CD14-positive monocyte (primary cell): ENCODE measurements around the gene C22orf39. TPM values are rescaled to one million over a fixed set of nuclear protein-coding genes. Genes with fewer than 3 reads are reported as not detected.

Source experiments
- DNase-seq, 3 donors: peaks; one replicate each; pipeline ENCODE4 v3.0.0-alpha.2; 2011 to 2022
- H2AFZ ChIP-seq: 2 replicates; pipeline ENCODE4 v1.6.0; 2012; ENCODE audit warnings: mild to moderate bottlenecking, low read depth, low read length, inconsistent platforms; ENCODE audit not compliant: insufficient read depth, poor library complexity, severe bottlenecking
- H3K27ac ChIP-seq, 2 donors: 1 replicate in 1 of 2; 2 replicates in 1 of 2; pipeline ENCODE4 v1.5.1; 2012 to 2013; ENCODE audit warnings: low read length in 2 of 2, control low read depth in 1 of 2, inconsistent platforms in 1 of 2, low read depth in 1 of 2, mild to moderate bottlenecking in 1 of 2
- H3K27me3 ChIP-seq, 2 donors: one replicate each; pipeline versions ENCODE4 v1.6.0 to v1.6.1; 2011 to 2013; ENCODE audit warnings: low read length in 2 of 2; ENCODE audit not compliant: control insufficient read depth in 2 of 2, insufficient read depth in 2 of 2
- H3K36me3 ChIP-seq, 2 donors: replicated peaks in 1 of 2; 1 replicate in 1 of 2; 2 replicates in 1 of 2; pipeline versions ENCODE4 v1.5.1 to v1.6.1; 2012 to 2013; ENCODE audit warnings: low read length in 2 of 2, control low read depth in 1 of 2, inconsistent platforms in 1 of 2, mild to moderate bottlenecking in 1 of 2; ENCODE audit not compliant: insufficient read depth in 2 of 2, control insufficient read depth in 1 of 2
- H3K4me1 ChIP-seq, 2 donors: 1 replicate in 1 of 2; 2 replicates in 1 of 2; pipeline versions ENCODE4 v1.5.1 to v1.6.1; 2012 to 2013; ENCODE audit warnings: low read length in 2 of 2, control low read depth in 1 of 2, inconsistent platforms in 1 of 2, mild to moderate bottlenecking in 1 of 2, moderate library complexity in 1 of 2; ENCODE audit not compliant: insufficient read depth in 2 of 2, control insufficient read depth in 1 of 2
- H3K4me2 ChIP-seq: replicated peaks from 2 replicates; pipeline ENCODE3; 2012; ENCODE audit warnings: low read length, moderate library complexity, mild to moderate bottlenecking; ENCODE audit not compliant: poor library complexity, severe bottlenecking; ENCODE audit errors: extremely low read depth
- H3K4me3 ChIP-seq, 3 experiments: fragments of 200-600 bp in 1 of 3; sonication (generic) in 1 of 3; replicated peaks in 1 of 3; 1 replicate in 2 of 3; 2 replicates in 1 of 3; pipeline ENCODE4 v1.5.1; 2011 to 2013; ENCODE audit warnings: low read length in 3 of 3, mild to moderate bottlenecking in 3 of 3, control low read depth in 2 of 3, low read depth in 2 of 3, inconsistent platforms in 1 of 3, moderate library complexity in 1 of 3
- H3K79me2 ChIP-seq: 2 replicates; pipeline ENCODE4 v1.6.0; 2012; ENCODE audit warnings: mild to moderate bottlenecking, control low read depth, inconsistent platforms, low read length, moderate library complexity; ENCODE audit not compliant: insufficient read depth
- H3K9ac ChIP-seq: 2 replicates; pipeline ENCODE4 v1.6.0; 2017; ENCODE audit warnings: low read length, mild to moderate bottlenecking; ENCODE audit not compliant: insufficient read depth, poor library complexity, severe bottlenecking
- H3K9me3 ChIP-seq, 2 donors: replicated peaks in 1 of 2; 1 replicate in 1 of 2; 2 replicates in 1 of 2; pipeline versions ENCODE4 v1.5.1 to v1.6.1; 2012 to 2013; ENCODE audit warnings: low read length in 2 of 2, control low read depth in 1 of 2; ENCODE audit not compliant: control insufficient read depth in 1 of 2, insufficient read depth in 1 of 2
- H4K20me1 ChIP-seq: 2 replicates; pipeline ENCODE4 v1.6.0; 2012; ENCODE audit warnings: mild to moderate bottlenecking, low read length, control low read depth, moderate library complexity; ENCODE audit not compliant: insufficient read depth
- H3K27ac Mint-ChIP-seq, 7 donors: one replicate each; pipeline ENCODE4 v1.8.0; 2020; ENCODE audit warnings: mild to moderate bottlenecking in 7 of 7, mixed read lengths in 7 of 7, moderate library complexity in 6 of 7, inconsistent platforms in 2 of 7
- H3K27me3 Mint-ChIP-seq, 3 donors: one replicate each; pipeline ENCODE4 v1.8.0; 2021 to 2022; ENCODE audit warnings: low read depth in 3 of 3, mild to moderate bottlenecking in 3 of 3, mixed read lengths in 3 of 3, moderate library complexity in 3 of 3, inconsistent platforms in 1 of 3
- H3K36me3 Mint-ChIP-seq, 2 donors: one replicate each; pipeline ENCODE4 v1.8.0; 2020; ENCODE audit warnings: mixed read lengths in 2 of 2, inconsistent platforms in 1 of 2, mild to moderate bottlenecking in 1 of 2
- H3K4me1 Mint-ChIP-seq: one replicate; pipeline ENCODE4 v1.8.0; 2020; ENCODE audit warnings: mild to moderate bottlenecking, mixed read lengths
- H3K4me3 Mint-ChIP-seq, 2 donors: one replicate each; pipeline ENCODE4 v1.8.0; 2020; ENCODE audit warnings: mild to moderate bottlenecking in 2 of 2, mixed read lengths in 2 of 2, moderate library complexity in 1 of 2
- H3K9me3 Mint-ChIP-seq, 7 donors: one replicate each; pipeline ENCODE4 v1.8.0; 2020 to 2022; ENCODE audit warnings: mixed read lengths in 7 of 7, mild to moderate bottlenecking in 6 of 7, moderate library complexity in 6 of 7, inconsistent platforms in 2 of 7
- WGBS: methylation state at CpG from one replicate; pipeline ENCODE4 v1.1.5; 2013; ENCODE audit warnings: missing lambda C conversion rate; ENCODE audit not compliant: insufficient coverage; 5-methylcytosine and 5-hydroxymethylcytosine counted together
- intact Hi-C, 2 donors: fragments of 100-400 bp; cut with micrococcal nuclease; formaldehyde crosslinking; loops; one replicate each; pipeline versions ENCODE4 v1.15.0 to v1.15.1; 2023
- polyA plus RNA-seq, 3 donors: library from polyadenylated mRNA; depleted of rRNA in 1 of 3; unstranded in 2 of 3; stranded (reverse) in 1 of 3; fragments of 300-500 nt in 2 of 3; fragments of >200 nt in 1 of 3; fragmentation: Illumina TruSeq in 2 of 3; gene quantifications; 1 replicate in 2 of 3; 2 replicates in 1 of 3; pipeline ENCODE4 v1.2.3, GENCODE V29; 2012 to 2021
- TF ChIP-seq, protein P1 (sequence below): fragments of 200-600 bp; IDR thresholded peaks from one replicate; pipeline ENCODE4 v1.8.0; 2022; ENCODE audit warnings: antibody characterized with exemption, mild to moderate bottlenecking

Gene C22orf39
- polyA plus RNA-seq, 3 donors = 21.2 to 40.3 (median 38.4) TPM

DNA sequence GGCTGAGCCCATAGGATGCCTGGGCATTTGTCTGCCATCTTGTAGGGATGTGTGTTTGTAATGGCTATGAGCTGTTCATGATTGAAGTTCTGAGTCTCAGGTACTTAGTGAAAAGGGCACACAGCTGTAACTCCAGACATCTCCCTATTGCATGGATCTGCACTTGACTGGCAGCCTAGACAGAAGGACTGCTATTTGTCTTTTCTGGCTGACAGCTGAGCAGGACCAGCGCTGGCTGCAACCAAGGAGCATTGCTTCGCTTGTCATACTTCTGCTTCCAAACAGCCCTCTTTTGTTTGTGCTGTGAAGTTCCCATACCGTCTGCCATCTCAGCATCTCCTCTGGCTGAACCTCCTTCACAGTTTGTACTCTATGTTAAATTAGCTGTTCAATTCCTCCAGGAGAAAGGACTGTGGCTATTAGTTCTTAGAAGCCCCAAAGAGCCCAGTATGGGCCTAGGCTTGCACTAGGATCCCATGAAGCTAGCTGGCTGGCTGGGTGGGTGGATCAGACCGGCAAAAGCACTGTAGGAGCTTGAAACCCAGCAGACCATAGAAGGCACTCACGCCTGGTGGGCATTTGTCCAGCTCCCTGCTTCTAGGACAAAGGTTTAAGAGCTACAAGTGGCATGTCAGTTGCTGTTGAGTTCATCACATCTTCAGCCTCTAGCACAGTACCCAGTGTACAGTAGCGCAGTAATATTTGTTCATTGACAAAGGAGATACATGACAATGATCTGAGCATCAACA is 36.4 kb downstream of the C22orf39 start:
- Mint-ChIP-seq H3K27me3 (peaks cover 0 to 1% (median 0%) of the 10 kb centered on the region in 3 donors), H3K27ac (peak overlapping the region in 5 of 7 donors; percentile 12 to 52 (median 32)), H3K4me1 (no peaks in the 10 kb centered on the region), H3K9me3 (no peaks in the 10 kb centered on the region), H3K36me3 (peaks cover 46 to 61% of the 10 kb centered on the region in 2 donors), H3K4me3 (no peak overlapping the region)
- Histone ChIP-seq H3K4me3 (no peak overlapping the region), H3K9ac (no peak overlapping the region), H3K79me2 (peaks cover 54% of the 10 kb centered on the region), H3K27me3 (no peaks in the 10 kb centered on the region), H3K4me2 (no peak overlapping the region), H4K20me1 (peaks cover 64% of the 10 kb centered on the region), H3K36me3 (peaks cover 49 to 50% of the 10 kb centered on the region in 2 donors), H2AFZ (no peak overlapping the region), H3K9me3 (no peaks in the 10 kb centered on the region), H3K27ac (no peak overlapping the region), H3K4me1 (no peaks in the 10 kb centered on the region)
- TF ChIP-seq, protein P1, sequence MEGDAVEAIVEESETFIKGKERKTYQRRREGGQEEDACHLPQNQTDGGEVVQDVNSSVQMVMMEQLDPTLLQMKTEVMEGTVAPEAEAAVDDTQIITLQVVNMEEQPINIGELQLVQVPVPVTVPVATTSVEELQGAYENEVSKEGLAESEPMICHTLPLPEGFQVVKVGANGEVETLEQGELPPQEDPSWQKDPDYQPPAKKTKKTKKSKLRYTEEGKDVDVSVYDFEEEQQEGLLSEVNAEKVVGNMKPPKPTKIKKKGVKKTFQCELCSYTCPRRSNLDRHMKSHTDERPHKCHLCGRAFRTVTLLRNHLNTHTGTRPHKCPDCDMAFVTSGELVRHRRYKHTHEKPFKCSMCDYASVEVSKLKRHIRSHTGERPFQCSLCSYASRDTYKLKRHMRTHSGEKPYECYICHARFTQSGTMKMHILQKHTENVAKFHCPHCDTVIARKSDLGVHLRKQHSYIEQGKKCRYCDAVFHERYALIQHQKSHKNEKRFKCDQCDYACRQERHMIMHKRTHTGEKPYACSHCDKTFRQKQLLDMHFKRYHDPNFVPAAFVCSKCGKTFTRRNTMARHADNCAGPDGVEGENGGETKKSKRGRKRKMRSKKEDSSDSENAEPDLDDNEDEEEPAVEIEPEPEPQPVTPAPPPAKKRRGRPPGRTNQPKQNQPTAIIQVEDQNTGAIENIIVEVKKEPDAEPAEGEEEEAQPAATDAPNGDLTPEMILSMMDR = no peak
- 94% methylated on average over 4 of the region's 6 CpGs for WGBS
- DNase-seq = no peak
- intact Hi-C loops = no loop called here

DNA sequence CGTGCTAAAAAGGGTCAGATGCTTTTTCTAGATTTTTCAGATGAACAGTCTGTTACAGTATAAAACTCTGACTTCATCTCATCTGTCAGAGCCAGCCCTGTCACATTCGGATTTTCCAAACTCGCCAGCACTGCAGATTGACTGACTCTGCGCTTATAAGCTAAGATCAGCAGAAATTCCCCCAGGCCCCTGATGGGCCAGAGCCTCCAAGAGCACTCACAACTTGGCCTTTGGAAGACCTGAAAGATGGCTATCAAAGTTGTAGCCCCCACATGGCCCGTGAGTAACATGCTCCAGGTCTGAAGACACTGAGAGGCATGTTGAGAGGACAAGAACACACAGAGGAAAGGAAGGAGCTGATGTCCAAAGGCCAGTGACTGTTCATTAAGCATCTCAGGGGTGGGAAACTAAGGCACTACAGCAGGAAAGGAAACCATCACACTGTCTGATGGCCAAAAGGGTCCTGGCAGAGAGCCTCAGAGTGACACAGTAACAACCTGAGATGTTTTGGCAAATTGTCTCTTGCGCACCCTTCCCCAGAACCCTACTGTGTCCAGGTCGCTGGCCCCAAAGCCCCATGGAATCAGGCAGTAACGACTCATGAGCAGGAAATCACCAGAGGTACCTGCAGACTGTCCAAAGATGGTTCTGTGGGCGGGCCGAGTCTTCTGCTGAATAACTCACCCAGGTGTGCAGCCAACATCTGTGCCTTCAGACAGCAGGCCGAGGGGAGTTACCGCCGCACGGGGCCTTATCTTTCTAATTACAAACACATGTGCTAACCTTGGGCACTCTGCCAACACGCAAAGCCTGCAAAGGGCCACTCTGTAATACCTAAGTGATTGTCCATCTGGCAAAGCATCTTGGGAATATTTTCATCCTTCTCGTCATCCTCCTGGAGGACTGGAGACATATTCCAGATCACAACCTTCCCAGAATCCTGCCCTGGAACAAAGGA is 39.6 kb downstream of the C22orf39 start:
- Histone ChIP-seq H3K27me3 (no peaks in the 10 kb centered on the region), H3K4me3 (no peak overlapping the region), H2AFZ (no peak overlapping the region), H3K4me1 (no peaks in the 10 kb centered on the region), H3K27ac (no peak overlapping the region), H3K9ac (no peak overlapping the region), H3K4me2 (no peak overlapping the region), H3K36me3 (peaks cover 71 to 81% of the 10 kb centered on the region in 2 donors), H4K20me1 (peaks cover 39% of the 10 kb centered on the region), H3K79me2 (peaks cover 23% of the 10 kb centered on the region), H3K9me3 (no peaks in the 10 kb centered on the region)
- Mint-ChIP-seq H3K4me3 (no peak overlapping the region), H3K27ac (peak overlapping the region in 2 of 7 donors; percentile 5 to 55), H3K27me3 (peaks cover 0 to 1% (median 0%) of the 10 kb centered on the region in 3 donors), H3K9me3 (no peaks in the 10 kb centered on the region), H3K4me1 (no peaks in the 10 kb centered on the region), H3K36me3 (peaks cover 67 to 83% of the 10 kb centered on the region in 2 donors)
- DNase-seq = no peak
- WGBS = 95% methylated on average over 11 of the region's 16 CpGs
- TF ChIP-seq, protein P1 = no peak
- intact Hi-C loops = loop anchor here in 1 of 2 donors (10.0 kb wide), 1 partner anchor 57 kb away; no protein-coding TSS in a partner anchor
